GM18907 (cell line): ENCODE results near the gene SNX24.
"Not testable (repeated sequence)": the region's sequence is repeated elsewhere in the genome, so short reads cannot be mapped to it uniquely, and the experiment has no call there.

Source experiments
- ATAC-seq: cut with Tn5 transposase; IDR thresholded peaks from one replicate; pipeline ENCODE4 v1.9.1; 2021; ENCODE audit warnings: mild to moderate bottlenecking, moderate library complexity; ENCODE audit not compliant: unreplicated experiment

Gene SNX24, protein sequence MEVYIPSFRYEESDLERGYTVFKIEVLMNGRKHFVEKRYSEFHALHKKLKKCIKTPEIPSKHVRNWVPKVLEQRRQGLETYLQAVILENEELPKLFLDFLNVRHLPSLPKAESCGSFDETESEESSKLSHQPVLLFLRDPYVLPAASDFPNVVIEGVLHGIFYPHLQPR

DNA sequence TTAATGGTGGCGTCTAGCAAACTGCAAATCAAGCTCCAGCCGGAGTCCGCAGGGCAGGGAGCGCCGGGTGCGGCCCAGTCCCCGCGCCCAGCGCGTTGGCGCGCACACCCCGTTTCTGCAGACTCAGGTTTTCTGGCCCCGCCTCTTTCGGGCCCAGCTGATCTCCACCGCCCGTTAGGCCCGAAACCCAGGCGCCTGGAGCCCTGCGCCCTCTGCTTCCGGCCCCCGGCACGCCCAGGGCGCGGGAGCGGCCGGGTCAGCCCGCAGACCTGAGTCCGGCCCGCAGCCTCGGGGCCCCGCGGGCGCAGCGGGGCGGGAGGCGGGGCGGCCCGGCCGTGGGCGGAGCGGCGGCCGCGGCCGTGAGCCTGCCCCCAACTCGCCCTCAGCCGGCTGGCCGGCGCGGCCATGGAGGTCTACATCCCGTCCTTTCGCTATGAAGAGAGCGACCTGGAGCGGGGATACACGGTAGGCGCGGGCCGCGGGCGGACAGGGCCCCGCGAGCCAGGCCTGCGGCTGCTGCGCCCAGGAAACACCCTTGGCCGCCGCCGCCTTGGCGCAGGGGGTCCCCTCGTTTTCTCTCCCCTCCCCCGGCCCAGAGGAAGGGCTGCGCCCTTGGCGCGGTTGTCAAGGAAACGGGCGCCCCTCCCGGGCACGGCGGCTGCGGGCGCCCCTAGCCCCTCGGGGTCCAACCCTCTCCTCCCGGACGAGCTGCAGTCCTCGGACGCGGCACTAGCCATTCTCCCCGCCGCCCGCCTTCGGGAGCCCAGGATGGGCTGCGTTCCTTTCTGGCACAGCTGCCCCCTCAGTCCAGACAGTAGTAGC, at the start of gene SNX24:
Gene SNX24, plus strand, starts transcription at position 385 of the 822 bp plus-strand sequence. Its CDS starts 21 bp downstream, at position 406.
- peak; percentile 92 for ATAC-seq

DNA sequence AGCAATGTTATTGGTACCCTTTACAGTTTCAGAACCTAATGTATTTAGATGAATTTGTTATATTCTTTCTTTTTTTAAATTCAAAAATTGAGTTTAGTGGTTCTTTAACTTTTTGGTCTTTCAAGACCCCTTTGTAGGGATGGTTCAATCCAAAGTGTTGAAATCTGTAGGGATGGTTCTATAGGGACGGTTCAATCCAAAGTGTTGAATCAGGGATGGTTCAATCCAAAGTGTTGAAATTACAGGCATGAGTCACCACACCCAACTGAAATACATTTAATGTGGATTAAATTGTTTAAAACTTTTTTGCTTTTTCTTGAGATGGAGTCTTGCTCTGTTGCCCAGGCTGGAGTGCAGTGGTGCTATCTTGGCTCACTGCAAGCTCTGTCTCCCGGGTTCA, 39.9 kb upstream of the SNX24 start:
- no peak for ATAC-seq

DNA sequence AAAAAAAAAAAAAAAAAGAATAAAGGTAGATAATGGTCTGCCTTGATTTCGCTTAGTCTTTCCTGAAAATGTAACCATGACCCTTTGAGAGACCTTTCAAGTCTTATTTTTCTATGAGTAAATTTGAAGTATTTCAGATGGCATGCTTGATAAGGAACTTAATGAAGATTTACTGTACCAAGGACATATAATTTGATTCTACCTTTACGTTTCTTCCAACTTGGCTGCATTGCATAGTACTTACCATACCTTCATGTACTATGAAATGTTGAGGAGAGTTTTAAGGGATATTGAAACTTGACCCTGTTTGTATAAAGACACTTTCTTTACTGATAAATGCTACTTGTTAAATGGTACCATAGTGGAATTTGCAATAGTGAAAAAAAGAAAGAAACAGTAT, 35.0 kb upstream of the SNX24 start:
- ATAC-seq, result no peak

DNA sequence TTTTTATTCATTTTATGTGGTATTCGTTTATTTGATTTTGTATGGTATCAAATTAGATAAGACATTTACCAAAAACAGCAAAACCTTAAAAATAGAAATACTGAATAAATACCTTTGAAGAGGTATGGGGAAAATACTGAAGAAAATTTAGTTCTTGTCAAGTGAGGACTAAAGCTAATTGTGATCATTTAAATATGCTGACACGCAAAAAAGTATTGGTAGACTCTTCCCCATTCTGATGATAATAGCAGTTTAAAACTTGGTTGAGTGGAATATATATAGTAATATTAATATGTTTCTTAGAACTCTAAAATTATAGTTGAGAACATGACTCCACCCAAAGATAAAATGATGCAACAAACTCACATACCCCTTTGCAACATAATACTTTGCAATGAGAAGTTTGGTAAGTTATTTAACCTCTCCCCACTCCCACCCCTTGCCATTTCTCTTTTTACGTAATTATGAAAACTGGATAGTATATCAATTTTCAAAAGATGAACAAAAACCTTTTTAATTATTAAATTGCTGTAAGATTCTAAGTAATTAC, 30.1 kb upstream of the SNX24 start:
- no peak for ATAC-seq

DNA sequence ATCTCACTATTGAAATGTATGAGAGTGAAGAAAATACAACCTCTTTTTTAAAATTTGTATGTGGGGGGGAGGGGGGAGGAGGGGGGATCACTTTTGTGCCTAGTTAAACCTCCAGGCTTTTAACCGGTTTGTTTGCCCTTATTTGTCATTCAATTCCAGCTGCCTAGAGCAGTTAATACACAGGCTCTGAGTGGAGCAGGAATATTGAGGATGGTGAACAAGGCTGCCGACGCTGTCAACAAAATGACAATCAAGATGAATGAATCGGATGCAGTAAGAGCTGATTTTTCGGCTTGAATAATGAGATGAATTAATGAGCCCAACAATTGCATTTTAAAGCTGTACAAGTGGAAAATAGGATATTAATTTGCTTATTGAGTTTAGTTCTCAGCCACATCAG, 28.7 kb upstream of the SNX24 start:
- no peak for ATAC-seq

DNA sequence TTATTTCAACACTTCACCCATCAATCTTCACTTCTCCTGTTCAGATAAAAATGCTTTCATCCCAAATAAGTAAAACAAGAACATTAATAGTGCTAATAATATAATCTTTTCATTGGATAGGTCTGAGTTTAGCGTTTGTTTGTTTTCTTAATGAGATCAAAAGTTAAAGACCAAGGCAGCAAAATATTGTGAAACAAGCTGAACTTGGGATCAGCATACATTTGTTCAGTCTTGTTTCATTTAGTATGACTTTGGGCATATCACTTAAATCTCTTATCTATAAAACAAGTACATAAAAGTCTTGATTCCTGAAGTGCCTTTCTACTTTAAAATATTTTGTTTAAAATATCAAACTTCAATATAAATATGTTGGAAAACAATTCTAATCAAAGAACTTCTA, 13.4 kb upstream of the SNX24 start:
- no peak for ATAC-seq

DNA sequence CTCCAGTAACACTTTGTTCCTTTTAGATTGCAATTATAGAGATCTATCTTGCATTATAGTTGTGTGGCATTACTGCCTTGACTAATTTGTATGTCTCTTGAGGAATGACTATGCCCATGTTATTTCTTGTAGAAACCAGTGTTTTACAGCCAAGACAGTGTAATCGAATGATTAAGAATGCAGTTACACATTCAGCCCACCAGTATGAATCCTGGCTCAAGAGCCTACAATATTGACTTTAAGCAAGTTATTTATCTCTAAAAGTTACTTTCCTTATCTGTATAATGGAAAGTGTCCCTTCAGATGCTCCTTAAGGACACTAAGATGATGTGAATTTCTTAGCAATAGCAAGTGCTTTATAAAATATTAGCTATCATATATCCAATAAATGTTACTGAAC, 9.7 kb upstream of the SNX24 start:
- no peak for ATAC-seq

DNA sequence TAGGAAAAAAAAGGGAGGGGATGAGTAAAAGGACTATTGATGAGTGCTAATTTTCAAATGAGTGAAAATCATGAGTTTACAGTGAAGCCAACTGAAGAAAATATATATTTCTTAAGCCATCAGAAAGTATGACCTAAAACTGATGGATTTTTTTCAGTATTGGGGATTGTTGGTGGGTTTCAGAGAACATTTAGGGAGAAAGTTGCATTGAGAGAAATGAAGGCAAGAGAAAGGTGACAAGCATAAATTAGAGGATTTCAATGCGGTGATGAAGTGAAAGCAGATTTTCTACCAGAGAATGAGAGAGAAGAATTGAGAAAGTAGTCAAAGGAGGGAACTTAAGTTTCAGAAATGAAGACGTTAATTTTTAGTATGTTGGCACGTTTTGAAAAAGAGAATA, 8.5 kb upstream of the SNX24 start:
- no peak for ATAC-seq

DNA sequence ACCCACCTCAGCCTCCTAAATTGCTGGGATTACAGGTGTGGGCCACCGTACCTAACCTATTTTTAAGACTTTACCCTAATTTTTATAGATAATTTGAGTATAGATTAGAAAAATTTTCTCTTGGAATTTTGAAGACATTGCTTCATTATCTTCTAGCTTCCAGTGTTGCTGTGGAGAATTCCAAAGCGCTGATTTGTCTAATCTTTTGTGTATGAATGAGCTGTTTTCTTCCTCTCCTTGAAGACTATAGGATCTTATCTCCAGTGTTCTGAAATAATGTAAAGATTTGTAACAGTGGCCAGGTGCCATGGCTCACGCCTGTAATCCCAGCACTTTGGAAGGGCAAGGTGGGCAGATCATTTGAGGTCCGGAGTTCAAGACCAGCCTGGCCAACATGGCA, 5.7 kb upstream of the SNX24 start:
- no peak for ATAC-seq

DNA sequence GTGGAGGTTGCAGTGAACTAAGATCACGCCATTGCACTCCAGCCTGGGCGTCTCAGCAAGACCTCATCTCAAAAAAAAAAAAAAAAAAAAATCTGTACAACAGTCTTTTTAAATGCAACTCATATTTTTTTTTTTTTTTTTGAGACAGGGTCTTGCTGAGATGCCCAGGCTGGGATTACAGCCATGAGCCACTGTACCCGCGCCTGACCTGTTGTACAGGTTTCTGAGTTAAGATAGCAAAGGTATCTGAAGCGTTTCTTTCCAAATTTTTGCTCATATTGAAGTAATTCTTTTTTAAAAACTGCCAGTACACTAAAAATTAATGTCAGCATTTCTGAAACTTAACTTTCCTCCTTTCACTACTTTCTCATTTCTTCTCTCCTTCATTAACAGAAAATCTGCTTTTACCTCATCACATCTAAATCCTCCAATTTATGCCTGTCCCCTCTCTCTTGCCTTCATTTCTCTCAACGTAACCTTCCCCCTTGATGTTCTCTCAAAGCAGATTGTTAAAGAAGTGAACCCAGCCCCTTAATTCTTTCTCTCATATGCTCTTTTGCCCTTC, 3.3 kb upstream of the SNX24 start:
- no peak for ATAC-seq

DNA sequence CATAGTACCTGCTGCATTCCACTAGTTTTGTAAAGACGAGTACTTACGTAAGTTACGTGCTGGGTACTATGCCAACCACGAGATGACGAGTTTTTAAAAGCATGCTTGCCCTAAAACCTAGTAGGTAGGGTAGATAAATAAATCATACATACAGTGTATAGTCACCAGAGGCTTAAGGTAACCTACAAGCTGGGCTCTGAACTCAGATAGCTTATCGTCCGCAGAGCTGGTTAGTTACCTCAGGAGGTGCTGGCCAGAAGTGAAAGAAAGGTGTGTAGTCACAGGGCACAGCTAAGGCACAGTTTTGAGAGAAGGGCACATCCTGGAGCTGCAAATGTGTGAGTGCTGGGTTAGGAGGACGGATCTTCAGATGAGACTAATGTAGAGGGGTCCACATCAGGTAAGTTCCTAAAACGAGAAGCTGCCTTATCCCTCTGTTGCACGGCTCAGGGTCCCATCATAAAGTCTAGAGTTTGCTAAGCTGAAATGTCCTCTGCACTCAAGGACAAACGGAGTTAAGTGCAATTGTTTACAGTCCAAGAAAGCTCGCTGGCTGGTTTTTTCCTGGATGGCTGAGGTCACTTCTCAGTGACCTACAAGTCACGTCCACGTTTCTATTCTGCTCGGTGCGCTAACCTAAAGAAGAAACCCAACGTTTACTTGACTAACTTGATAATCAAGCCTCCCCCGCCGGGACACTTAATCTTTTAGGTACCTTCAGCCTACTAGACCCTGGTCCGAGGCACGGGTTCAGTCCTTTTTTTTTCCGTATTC, 1.1 kb upstream of the SNX24 start:
- peak; percentile 0 for ATAC-seq

DNA sequence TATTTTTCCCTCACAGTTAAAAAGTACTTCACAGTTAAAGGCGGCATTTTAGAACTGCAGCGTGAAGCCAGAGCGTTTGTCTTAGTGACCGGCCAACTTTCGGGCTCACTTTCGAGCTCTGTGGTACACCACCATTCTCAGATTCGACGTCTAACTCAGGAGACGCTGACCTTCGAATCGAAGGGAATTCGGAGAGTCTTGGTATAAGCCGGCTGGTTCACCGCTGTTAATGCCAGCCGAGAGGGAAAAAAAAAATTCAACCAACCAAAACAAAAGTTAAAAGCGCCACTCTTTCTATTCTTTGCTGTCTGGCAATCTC, 544 bp upstream of the SNX24 start:
- peak; percentile 51 for ATAC-seq

DNA sequence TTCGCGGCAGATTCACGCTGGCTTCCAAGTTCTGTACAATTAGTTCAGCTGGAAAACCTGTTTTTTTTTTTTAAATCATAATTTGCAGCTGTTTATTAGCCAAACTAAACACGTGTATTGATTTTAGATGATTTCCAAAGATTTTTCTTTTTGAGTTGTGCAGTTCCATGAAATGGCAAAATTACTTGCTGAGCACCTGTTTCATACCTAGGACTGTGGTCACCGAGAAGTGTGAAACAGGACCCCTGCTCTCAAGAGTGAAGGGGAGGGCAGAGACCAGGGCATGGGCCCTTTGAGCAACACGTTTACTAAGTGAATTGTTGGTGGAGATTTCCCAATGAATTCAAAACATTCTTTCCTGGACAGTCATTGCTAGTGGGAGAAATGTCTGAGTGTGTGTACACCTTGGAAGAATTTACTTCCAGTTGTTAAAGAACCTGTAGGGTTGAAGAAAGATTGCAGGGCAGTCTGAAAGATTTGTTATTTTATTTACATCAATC, 688 bp downstream of the SNX24 start:
- ATAC-seq, result no peak

DNA sequence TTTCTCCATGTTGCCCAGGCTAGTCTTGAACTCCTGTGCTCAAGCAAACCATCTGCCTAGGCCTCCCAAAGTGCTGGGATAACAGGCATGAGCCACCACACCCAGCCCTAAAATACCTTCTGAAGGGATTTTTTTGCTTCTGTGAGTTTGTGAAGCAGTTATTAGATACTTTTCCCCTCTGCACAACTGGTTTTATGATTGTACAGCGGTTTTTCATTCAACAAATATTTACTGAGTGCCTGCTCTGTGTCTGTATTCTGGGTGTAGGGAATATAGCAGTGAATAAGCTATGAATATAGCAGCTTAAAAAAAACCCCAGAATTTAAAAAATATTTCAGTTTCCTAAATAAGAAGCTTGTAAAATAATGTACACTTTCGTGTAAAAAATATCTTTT, 2.3 kb downstream of the SNX24 start:
- no peak for ATAC-seq

DNA sequence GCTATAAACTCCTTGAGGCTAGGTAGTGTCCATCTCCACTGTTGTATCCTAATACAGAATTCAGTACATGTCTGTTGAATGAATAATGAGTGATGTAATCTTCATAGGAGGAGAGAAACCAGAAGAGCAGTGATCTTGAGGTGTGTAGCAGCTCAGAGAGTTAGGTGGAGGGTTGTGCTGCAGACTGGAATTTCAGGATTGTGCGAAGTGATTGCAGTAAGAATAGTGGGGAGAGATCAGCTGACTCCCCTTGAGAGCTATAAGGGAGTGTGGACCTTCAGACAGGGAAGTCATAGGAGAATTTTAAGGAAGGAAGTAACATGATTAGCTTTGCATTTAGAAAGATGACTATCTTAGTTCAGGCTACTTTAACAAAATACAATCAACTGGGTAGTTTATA, 4.4 kb downstream of the SNX24 start:
- ATAC-seq, result no peak

DNA sequence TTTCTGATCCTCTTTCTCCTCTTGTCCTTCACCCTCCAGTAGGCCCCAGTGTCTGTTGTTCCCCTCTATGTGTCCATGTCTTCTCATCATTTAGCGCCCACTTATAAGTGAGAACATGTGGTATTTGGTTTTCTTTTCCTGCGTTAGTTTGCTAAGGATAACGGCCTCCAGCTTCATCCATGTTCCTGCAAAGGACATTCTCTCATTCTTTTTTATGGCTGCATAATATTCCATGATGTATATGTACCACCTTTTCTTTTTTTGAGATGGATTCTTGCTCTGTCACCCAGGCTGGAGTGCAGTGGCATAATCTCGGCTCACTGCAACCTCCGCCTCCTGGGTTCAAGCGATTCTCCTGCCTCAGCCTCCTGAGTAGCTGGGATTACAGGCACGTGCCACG, 12.1 kb downstream of the SNX24 start:
- ATAC-seq, result not testable (repeated sequence)

DNA sequence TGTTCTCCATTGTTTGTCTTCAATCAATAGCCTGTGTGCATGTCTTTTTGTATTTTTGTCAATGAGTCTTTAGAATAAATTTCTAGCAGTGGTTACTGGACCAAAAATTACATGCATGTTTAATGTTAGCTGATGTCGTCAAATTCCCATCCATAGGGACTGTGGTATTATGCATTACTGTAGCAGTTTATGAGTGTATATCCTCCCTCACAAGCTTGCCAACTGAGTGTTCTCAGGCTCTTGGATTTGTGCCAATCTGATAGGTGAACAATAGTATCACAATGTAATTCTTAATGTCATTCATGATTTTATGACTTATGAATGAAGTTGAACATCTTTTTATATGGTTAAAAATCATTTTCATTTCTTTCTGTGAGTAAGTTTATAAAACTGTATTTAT, 13.0 kb downstream of the SNX24 start:
- no peak for ATAC-seq

DNA sequence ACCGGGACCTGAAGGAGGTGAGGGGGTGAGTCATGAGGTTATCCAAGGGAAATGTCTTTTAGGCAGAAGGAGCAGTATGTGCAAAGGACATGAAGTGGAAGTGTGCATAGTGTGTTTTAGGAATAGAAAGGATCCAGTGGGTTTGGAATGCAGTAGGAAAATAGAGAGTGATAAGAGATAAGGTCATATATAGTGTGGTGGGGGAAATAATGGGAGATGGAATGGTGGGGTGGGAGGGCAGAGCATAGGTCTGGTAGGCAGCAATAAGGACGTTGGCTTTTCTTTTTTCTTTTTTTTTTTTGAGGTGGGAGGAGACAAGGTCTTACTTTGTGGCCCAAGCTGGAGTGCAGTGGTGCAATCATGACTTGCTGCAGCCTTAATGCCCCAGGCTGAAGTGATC, 17.8 kb downstream of the SNX24 start:
- no peak for ATAC-seq

DNA sequence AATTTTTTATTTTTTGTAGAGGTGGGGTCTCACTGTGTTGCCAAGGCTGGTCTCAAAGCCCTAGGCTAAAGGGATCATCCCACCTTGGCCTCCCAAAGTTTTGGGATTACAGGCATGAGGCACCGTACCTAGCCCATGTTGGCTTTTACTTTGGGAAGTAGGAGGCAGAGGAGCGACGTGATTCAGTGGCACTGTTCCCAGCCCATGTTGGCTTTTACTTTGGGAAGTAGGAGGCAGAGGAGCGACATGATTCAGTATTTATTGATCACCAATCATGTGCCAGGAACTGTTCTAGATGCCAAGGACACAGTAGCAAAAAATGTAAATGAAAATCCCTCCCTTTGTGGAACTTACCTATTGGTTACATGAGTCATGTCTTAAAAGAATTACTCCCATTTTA, 18.3 kb downstream of the SNX24 start:
- ATAC-seq, result no peak

DNA sequence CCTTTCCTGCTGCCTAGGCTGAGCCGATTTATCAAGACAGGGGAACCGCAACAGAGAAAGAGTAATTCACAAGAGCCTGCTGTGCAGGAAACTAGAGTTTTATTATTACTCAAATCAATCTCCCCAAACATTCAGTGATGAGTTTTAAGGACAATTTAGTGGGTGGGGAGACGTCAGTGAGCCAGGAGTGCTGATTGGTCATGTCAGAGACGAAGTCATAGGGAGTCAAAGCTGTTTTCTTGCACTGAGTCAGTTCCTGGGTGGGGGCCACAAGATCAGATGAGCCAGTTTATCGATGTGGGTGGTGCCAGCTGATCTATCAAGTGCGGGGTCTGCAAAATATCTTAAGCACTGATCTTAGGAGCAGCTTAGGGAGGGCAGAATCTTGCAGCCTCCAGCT, 19.0 kb downstream of the SNX24 start:
- no peak for ATAC-seq

DNA sequence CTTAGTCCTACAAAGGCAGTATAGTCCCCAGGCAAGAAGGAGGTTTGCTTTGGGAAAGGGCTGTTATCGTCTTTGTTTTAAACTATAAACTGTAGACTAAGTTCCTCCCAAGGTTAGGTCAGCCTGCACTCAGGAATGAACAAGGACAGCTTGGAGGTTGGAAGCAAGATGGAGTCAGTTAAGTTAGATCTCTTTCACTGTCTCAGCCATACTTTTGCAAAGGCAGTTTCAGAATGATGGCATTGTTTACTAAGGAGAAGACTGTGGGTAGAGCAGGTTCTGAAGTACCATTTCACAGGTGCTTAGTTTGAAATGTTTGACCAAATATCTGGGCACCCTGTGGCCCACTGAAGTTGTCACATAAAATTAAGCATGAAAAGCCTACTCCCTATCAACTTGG, 19.4 kb downstream of the SNX24 start:
- no peak for ATAC-seq
